Choroid plexus epithelial cell (primary cell): Measurements from ENCODE around the gene KCNK3.

ENCODE experiments used
- DNase-seq: peaks from one replicate; pipeline ENCODE4 v3.0.0-alpha.2; 2010; ENCODE audit warnings: low read depth
- H3K4me3 ChIP-seq: 2 replicates; pipeline ENCODE4 v1.5.1; 2011; ENCODE audit warnings: low read depth, mild to moderate bottlenecking, control low read depth, low read length, moderate library complexity
- CTCF ChIP-seq: conservative IDR thresholded peaks from 2 replicates; pipeline ENCODE4 v1.5.1; 2011; ENCODE audit warnings: low read depth, mild to moderate bottlenecking, control low read depth, inconsistent platforms, low read length, moderate library complexity

The KCNK3 gene

GRCh38 chr2:26649322-26649721 is 43.2 kb upstream of the KCNK3 start:
- no peak overlapping the region for H3K4me3 ChIP-seq
- no peak for DNase-seq
- TF ChIP-seq CTCF, result no peak

- DNase-seq, result no peak
- H3K4me3 ChIP-seq, result no peak overlapping the region
- TF ChIP-seq CTCF, result no peak
Measured at GRCh38 chr2:26649992-26650712, 42.4 kb upstream of the KCNK3 start.

GRCh38 chr2:26650713-26651469 is 41.6 kb upstream of the KCNK3 start:
- no peak overlapping the region for H3K4me3 ChIP-seq
- no peak for DNase-seq
- TF ChIP-seq CTCF, result no peak

GRCh38 chr2:26651470-26651771 is 41.1 kb upstream of the KCNK3 start:
- H3K4me3 ChIP-seq, result no peak overlapping the region
- no peak for TF ChIP-seq CTCF

GRCh38 chr2:26651799-26652198 is 40.7 kb upstream of the KCNK3 start:
- DNase-seq, result no peak
- TF ChIP-seq CTCF, result no peak
- H3K4me3 ChIP-seq, result no peak overlapping the region

More at GRCh38 chr2:26651470-26651771, 41.1 kb upstream of the KCNK3 start:
- DNase-seq, result no peak

GRCh38 chr2:26652361-26653041 is 40.0 kb upstream of the KCNK3 start:
- H3K4me3 ChIP-seq, result no peak overlapping the region
- DNase-seq, result peak; percentile 66
- no peak for TF ChIP-seq CTCF
